ENCODE results near the gene MATR3. TPM values are rescaled to one million over a fixed set of nuclear protein-coding genes. Genes with fewer than 3 reads are reported as not detected.

MATR3 gene
- total and polyA plus RNA-seq, 8 donors, result 68.2 to 352 (median 116) TPM

DNA sequence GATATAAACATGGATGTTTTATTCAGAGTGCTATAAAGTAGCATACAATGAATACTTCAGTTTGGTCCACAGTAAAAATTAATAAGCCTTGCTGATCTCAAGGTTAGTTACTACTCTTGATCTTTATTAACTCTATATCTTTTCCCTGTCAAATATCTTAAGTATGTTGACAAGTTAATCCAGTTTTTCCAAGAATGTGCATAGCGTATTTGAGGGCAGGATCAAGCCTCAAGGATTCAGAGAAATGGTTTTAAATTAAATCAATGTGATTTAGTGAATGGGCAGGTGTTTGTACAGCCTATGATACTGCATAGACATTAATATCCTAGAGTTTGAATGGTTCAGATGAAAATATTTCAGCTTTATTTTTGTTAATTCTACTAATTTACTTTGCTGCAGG, 20.7 kb downstream of the MATR3 start:
- WGBS, 5 donors, result 45 to 66% (median 54%) methylated on average over 1 of the region's 1 CpG
- peaks cover 34 to 52% (median 37%) of the 10 kb centered on the region in 4 donors for H3K36me3 ChIP-seq
- intact Hi-C loops (cut with DNase I; ENCODE audit: low total_unique reads), result no loop called here
- no peaks in the 10 kb centered on the region for H3K27me3 ChIP-seq
- H3K4me3 ChIP-seq, result no peak overlapping the region
- H3K4me1 ChIP-seq, result peaks cover 17 to 75% (median 48%) of the 10 kb centered on the region in 4 donors
- DNase-seq, result no peak
- no peak for TF ChIP-seq POLR2AphosphoS5 (IDR thresholded peaks at IDR 0.05)
- TF ChIP-seq POLR2A (IDR thresholded peaks at IDR 0.05), result no peak
- no peak for TF ChIP-seq EP300 (IDR thresholded peaks at IDR 0.05)
- no peak for TF ChIP-seq CTCF (IDR thresholded peaks at IDR 0.05)
- no peaks in the 10 kb centered on the region for H3K9me3 ChIP-seq
- no peak overlapping the region for H3K27ac ChIP-seq

DNA sequence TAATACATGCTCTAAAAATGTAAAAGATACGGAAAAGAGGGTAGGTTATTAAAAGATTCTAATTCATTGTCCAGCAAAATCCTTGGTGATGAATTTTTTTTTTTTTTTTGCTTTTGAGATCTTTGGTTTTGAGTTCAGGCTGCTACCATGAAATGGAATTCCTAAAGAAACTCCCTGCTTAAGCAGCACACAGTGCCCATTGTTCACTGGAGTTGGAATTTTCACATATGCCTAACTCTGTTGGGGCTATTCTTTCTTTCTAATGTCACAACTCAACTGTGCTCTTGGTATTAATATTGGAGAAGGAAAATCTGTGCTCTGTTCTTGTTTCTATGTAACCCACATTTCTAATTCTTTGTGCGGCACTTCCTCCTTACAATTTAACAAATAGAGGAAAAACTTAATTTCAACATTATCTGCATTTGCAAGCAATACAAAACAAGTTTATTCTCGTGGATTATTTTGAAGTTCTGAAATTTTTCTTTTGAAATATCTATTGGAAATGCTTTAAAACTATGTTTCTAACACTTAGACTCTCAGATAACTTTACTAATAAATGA, 21.6 kb downstream of the MATR3 start:
- DNase-seq, result no peak
- H3K27me3 ChIP-seq, result no peaks in the 10 kb centered on the region
- TF ChIP-seq POLR2A (IDR thresholded peaks at IDR 0.05), result no peak
- no peak for TF ChIP-seq CTCF (IDR thresholded peaks at IDR 0.05)
- TF ChIP-seq POLR2AphosphoS5 (IDR thresholded peaks at IDR 0.05), result no peak
- TF ChIP-seq EP300 (IDR thresholded peaks at IDR 0.05), result no peak
- H3K9me3 ChIP-seq, result no peaks in the 10 kb centered on the region
- no peak overlapping the region for H3K4me3 ChIP-seq
- peaks cover 10 to 66% (median 41%) of the 10 kb centered on the region in 4 donors for H3K4me1 ChIP-seq
- no peak overlapping the region for H3K27ac ChIP-seq
- intact Hi-C loops (cut with DNase I; ENCODE audit: low total_unique reads), result no loop called here
- 73 to 82% (median 79%) methylated on average over 3 of the region's 3 CpGs for WGBS, 5 donors
- peaks cover 42 to 61% (median 45%) of the 10 kb centered on the region in 4 donors for H3K36me3 ChIP-seq

DNA sequence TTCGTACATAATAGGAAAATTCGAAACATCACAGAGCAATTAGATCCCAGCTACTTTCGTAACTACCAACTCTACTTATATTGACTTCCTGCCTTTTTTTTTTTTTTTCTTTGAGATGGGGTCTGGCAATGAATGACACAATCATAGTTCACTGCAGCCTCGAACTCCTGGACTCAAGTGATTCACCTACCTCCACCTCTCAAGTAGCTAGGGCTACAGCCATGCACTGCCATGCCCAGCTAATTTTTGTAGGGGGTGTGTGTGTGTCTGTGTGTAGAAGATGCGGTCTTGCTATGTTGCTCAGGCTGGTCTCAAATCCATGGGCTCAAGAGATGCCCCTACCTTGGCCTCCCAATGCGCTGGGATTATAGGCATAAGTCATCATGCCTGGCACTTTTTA, 42.3 kb downstream of the MATR3 start:
- no peaks in the 10 kb centered on the region for H3K9me3 ChIP-seq
- H3K36me3 ChIP-seq, result peaks cover 6 to 37% (median 34%) of the 10 kb centered on the region in 4 donors
- no peak for TF ChIP-seq POLR2A (IDR thresholded peaks at IDR 0.05)
- TF ChIP-seq POLR2AphosphoS5 (IDR thresholded peaks at IDR 0.05), result no peak
- no peak for TF ChIP-seq CTCF (IDR thresholded peaks at IDR 0.05)
- no peak for TF ChIP-seq EP300 (IDR thresholded peaks at IDR 0.05)
- DNase-seq, result no peak
- H3K4me3 ChIP-seq, result no peak overlapping the region
- H3K27me3 ChIP-seq, result no peaks in the 10 kb centered on the region
- no peak overlapping the region for H3K27ac ChIP-seq
- WGBS, 5 donors, result 61 to 79% (median 70%) methylated on average over 6 of the region's 6 CpGs
- intact Hi-C loops (cut with DNase I; ENCODE audit: low total_unique reads), result no loop called here
- H3K4me1 ChIP-seq, result peaks cover 1 to 14% (median 8%) of the 10 kb centered on the region in 4 donors

GRCh38 chr5:139340051-139340450, 46.5 kb downstream of the MATR3 start:
- Histone ChIP-seq H3K27ac (no peak overlapping the region), H3K36me3 (peaks cover 0 to 2% (median under 1%) of the 10 kb centered on the region in 4 donors), H3K27me3 (no peaks in the 10 kb centered on the region), H3K4me3 (no peak overlapping the region), H3K4me1 (peaks cover 31 to 49% (median 42%) of the 10 kb centered on the region in 4 donors), H3K9me3 (no peaks in the 10 kb centered on the region)
- no peak for DNase-seq
- intact Hi-C loops (cut with DNase I; ENCODE audit: low total_unique reads), result loop anchor here (10.0 kb wide), 1 partner anchor 45 kb away; the partner anchor contains the start of gene MATR3
- TF ChIP-seq EP300 (IDR thresholded peaks at IDR 0.05) (no peak), POLR2A (IDR thresholded peaks at IDR 0.05) (no peak), CTCF (IDR thresholded peaks at IDR 0.05) (no peak), POLR2AphosphoS5 (IDR thresholded peaks at IDR 0.05) (no peak)
- 57 to 72% (median 60%) methylated on average over 2 of the region's 2 CpGs for WGBS, 5 donors
